ENCODE measurements around the gene ZNF439.

DNA sequence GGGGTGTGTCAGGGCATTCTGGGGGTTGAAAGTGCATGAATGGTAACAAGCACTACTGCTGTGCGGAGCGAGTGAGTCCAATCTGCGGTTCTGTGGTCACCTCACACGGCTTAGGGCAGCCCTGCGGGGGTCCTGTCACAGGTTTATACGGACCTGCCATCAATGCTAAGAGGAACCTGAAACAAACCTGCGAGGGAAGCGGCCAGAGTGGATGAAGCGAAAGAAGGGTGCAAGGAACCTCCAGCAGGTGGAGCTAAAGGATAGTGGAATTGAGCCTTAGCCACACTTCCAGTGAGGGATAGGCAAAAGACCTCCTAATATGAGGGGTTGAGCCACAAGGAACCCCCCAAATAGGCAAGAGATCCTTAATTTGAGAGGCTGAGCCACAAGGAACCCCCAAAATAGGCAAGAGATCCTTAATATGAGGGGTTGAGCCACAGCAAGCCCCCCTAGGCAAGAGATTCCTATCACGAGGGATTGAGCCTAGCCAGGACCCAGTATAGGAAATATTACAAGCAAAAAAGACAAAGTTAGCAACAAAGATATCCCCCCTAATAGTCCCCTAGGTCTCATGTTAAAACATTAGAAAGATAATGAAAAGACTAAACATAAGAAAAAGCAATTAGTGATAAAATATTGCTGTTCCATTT, 32.8 kb downstream of the ZNF439 start:
- TF ChIP-seq, protein P1, sequence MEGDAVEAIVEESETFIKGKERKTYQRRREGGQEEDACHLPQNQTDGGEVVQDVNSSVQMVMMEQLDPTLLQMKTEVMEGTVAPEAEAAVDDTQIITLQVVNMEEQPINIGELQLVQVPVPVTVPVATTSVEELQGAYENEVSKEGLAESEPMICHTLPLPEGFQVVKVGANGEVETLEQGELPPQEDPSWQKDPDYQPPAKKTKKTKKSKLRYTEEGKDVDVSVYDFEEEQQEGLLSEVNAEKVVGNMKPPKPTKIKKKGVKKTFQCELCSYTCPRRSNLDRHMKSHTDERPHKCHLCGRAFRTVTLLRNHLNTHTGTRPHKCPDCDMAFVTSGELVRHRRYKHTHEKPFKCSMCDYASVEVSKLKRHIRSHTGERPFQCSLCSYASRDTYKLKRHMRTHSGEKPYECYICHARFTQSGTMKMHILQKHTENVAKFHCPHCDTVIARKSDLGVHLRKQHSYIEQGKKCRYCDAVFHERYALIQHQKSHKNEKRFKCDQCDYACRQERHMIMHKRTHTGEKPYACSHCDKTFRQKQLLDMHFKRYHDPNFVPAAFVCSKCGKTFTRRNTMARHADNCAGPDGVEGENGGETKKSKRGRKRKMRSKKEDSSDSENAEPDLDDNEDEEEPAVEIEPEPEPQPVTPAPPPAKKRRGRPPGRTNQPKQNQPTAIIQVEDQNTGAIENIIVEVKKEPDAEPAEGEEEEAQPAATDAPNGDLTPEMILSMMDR (IDR thresholded peaks at IDR 0.05) = peak in 5 of 6 experiments; percentile 50 to 78 (median 77)
- TF ChIP-seq POLR2A (IDR thresholded peaks at IDR 0.05) = no peak
